Testis (tissue), 2 donors: ENCODE data around the gene RUVBL2.
"Not testable (repeated sequence)": the region's sequence is repeated elsewhere in the genome, so short reads cannot be mapped to it uniquely, and the experiment has no call there.

Experiments used
- POLR2A ChIP-seq: fragments of 450-650 bp; IDR thresholded peaks from one replicate; pipeline ENCODE4 v1.6.1; 2017; ENCODE audit warnings: antibody characterized with exemption, mild to moderate bottlenecking, moderate library complexity
- TF ChIP-seq, protein P1 (sequence below), 3 experiments: fragments of 450-650 bp in 2 of 3; fragments of 200-600 bp in 1 of 3; sonication (generic) in 1 of 3; IDR thresholded peaks; one replicate each; pipeline ENCODE4 v1.5.1; 2016 to 2019; ENCODE audit warnings: antibody characterized with exemption in 3 of 3, mild to moderate bottlenecking in 2 of 3, moderate library complexity in 1 of 3

DNA sequence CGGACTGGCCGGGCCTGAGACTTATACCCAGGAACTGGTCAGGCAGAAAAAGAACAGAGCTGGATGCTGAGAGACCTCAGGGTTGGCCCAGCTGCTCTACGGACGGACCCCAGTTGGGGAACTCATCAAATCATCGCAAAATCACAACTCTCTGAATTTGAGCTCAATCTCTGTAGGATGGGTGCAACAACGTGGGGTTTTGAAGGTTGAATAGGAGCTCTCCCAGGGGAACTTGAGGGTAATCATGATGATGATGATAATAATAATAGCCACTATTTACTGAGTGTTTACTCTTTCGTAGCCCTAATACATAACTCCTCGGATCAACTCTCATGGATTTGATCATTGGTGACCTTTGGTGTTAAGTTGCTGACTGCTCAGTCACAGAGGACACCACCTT, 36.6 kb downstream of the RUVBL2 start:
- TF ChIP-seq, protein P1, sequence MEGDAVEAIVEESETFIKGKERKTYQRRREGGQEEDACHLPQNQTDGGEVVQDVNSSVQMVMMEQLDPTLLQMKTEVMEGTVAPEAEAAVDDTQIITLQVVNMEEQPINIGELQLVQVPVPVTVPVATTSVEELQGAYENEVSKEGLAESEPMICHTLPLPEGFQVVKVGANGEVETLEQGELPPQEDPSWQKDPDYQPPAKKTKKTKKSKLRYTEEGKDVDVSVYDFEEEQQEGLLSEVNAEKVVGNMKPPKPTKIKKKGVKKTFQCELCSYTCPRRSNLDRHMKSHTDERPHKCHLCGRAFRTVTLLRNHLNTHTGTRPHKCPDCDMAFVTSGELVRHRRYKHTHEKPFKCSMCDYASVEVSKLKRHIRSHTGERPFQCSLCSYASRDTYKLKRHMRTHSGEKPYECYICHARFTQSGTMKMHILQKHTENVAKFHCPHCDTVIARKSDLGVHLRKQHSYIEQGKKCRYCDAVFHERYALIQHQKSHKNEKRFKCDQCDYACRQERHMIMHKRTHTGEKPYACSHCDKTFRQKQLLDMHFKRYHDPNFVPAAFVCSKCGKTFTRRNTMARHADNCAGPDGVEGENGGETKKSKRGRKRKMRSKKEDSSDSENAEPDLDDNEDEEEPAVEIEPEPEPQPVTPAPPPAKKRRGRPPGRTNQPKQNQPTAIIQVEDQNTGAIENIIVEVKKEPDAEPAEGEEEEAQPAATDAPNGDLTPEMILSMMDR (IDR thresholded peaks at IDR 0.05) = not testable (repeated sequence)
- TF ChIP-seq POLR2A = not testable (repeated sequence)
